HepG2 (cell line): Measurements from ENCODE around the gene RNF133. TPM values are rescaled to one million over a fixed set of nuclear protein-coding genes. Genes with fewer than 3 reads are reported as not detected.

Experiments used
- ATAC-seq: fragments of 200-7000 bp; cut with Tn5 transposase; 3 replicates; pipeline ENCODE4 v1.9.1; 2020; ENCODE audit warnings: mild to moderate bottlenecking, moderate library complexity
- BruUV-seq: library from RNA; stranded (reverse); fragments of 400-500 nt; replicated peaks from 2 replicates; lab custom pipeline; 2021; lab: Mats Ljungman, UMichigan
- CTCF ChIA-PET: fragments of 300-600 bp; formaldehyde crosslinking; extraction: SDS; loops from one replicate; lab custom pipeline; 2021; ENCODE audit warnings: low total read pairs, inconsistent platforms, low intra/inter-chr PET ratio; lab: Yijun Ruan, JAX
- POLR2A ChIA-PET: fragments of 350-600 bp; sonication (Branson Sonifier 250); formaldehyde crosslinking; loops from one replicate; lab custom pipeline; 2020; ENCODE audit warnings: antibody characterized with exemption, inconsistent platforms; lab: Yijun Ruan, JAX
- DNase-seq: peaks from one replicate; pipeline ENCODE4 v3.0.0-alpha.2; 2015; ENCODE audit warnings: low spot score
- FAIRE-seq: peaks from 3 replicates; lab custom pipeline; 2011; peaks lifted over from hg19 to GRCh38; lab: Jason Lieb, UNC
- H2AFZ ChIP-seq: one replicate; pipeline ENCODE4 v1.6.1; 2011; ENCODE audit warnings: low read length, inconsistent platforms
- H3K27ac ChIP-seq: fragments of 300-600 bp; 3 replicates; pipeline ENCODE4 v1.8.0; 2011; ENCODE audit warnings: mixed run types, mild to moderate bottlenecking, mixed read lengths, low read length, inconsistent platforms; ENCODE audit not compliant: insufficient read depth; ENCODE audit errors: extremely low read length
- H3K27me3 ChIP-seq, 2 experiments: fragments of 200-600 bp in 1 of 2; 2 replicates in 1 of 2; 3 replicates in 1 of 2; pipeline versions ENCODE4 v1.6.0 to v1.8.0; 2011; ENCODE audit warnings: low read length in 2 of 2, mild to moderate bottlenecking in 2 of 2, moderate library complexity in 2 of 2, inconsistent platforms in 1 of 2; ENCODE audit not compliant: insufficient read depth in 2 of 2, control insufficient read depth in 1 of 2
- H3K36me3 ChIP-seq, 2 experiments: fragments of 200-600 bp in 1 of 2; replicated peaks in 1 of 2; 2 replicates in 1 of 2; 3 replicates in 1 of 2; pipeline versions ENCODE4 v1.5.1 to v1.8.0; 2011; ENCODE audit warnings: low read length in 2 of 2, inconsistent platforms in 1 of 2; ENCODE audit not compliant: insufficient read depth in 2 of 2, control insufficient read depth in 1 of 2
- H3K4me1 ChIP-seq: 2 replicates; pipeline ENCODE4 v1.5.1; 2012; ENCODE audit warnings: low read length, inconsistent platforms; ENCODE audit not compliant: insufficient read depth
- H3K4me2 ChIP-seq: 2 replicates; pipeline ENCODE4 v1.6.0; 2011; ENCODE audit warnings: low read depth, low read length, inconsistent platforms
- H3K4me3 ChIP-seq, 3 experiments: fragments of 200-600 bp in 1 of 3; sonication (generic), shearing (Covaris generic) in 1 of 3; replicated peaks in 1 of 3; 2 replicates each; pipeline ENCODE4 v1.5.1; 2011 to 2016; ENCODE audit warnings: low read length in 3 of 3, inconsistent platforms in 2 of 3, low read depth in 2 of 3, mild to moderate bottlenecking in 2 of 3, control low read depth in 1 of 3, mixed read lengths in 1 of 3; ENCODE audit not compliant: insufficient read depth in 1 of 3
- H3K79me2 ChIP-seq: one replicate; pipeline ENCODE4 v1.6.1; 2011; ENCODE audit warnings: low read length, inconsistent platforms; ENCODE audit not compliant: insufficient read depth
- H3K9ac ChIP-seq: 2 replicates; pipeline ENCODE4 v1.6.0; 2011; ENCODE audit warnings: mild to moderate bottlenecking, low read depth, low read length, inconsistent platforms; ENCODE audit not compliant: insufficient read depth
- H3K9me3 ChIP-seq: 2 replicates; pipeline ENCODE4 v1.5.1; 2012; ENCODE audit warnings: mild to moderate bottlenecking, low read length
- H4K20me1 ChIP-seq: 2 replicates; pipeline ENCODE4 v1.6.0; 2011; ENCODE audit warnings: inconsistent platforms, mild to moderate bottlenecking, low read length, moderate library complexity; ENCODE audit not compliant: insufficient read depth
- GLI4 ChIP-seq: sonication (generic); formaldehyde crosslinking; IDR thresholded peaks from 2 replicates; pipeline ENCODE4 v1.5.1; 2020; ENCODE audit warnings: missing genetic modification reagents, mild to moderate bottlenecking, moderate library complexity, borderline replicate concordance
- MXD4 ChIP-seq: IDR thresholded peaks from 2 replicates; pipeline ENCODE4 v1.6.1; 2016; ENCODE audit warnings: mild to moderate bottlenecking, missing biosample characterization, missing genetic modification reagents
- RAD21 ChIP-seq: fragments of 450-650 bp; formaldehyde crosslinking; IDR thresholded peaks from 2 replicates; pipeline ENCODE4 v1.5.0; 2020; ENCODE audit warnings: mild to moderate bottlenecking
- TGIF2 ChIP-seq: IDR thresholded peaks from 2 replicates; pipeline ENCODE4 v1.6.1; 2016; ENCODE audit warnings: control low read depth, missing compliant biosample characterization
- ZBTB1 ChIP-seq: sonication (generic); formaldehyde crosslinking; IDR thresholded peaks from 2 replicates; pipeline ENCODE4 v1.4.0; 2020; ENCODE audit warnings: missing genetic modification reagents, borderline replicate concordance
- ZFYVE20 ChIP-seq: sonication (generic); formaldehyde crosslinking; IDR thresholded peaks from 2 replicates; pipeline ENCODE4 v1.8.0; 2023; ENCODE audit warnings: low read depth, mild to moderate bottlenecking, moderate library complexity, missing genetic modification reagents, borderline replicate concordance
- ZNF260 ChIP-seq: sonication (generic); formaldehyde crosslinking; IDR thresholded peaks from 2 replicates; pipeline ENCODE4 v1.4.0; 2020; ENCODE audit warnings: missing genetic modification reagents, low read depth, mild to moderate bottlenecking, borderline replicate concordance
- ZNF883 ChIP-seq: sonication (generic); formaldehyde crosslinking; IDR thresholded peaks from 2 replicates; pipeline ENCODE4 v1.5.1; 2020; ENCODE audit warnings: mild to moderate bottlenecking, missing genetic modification reagents; ENCODE audit errors: not compliant biosample characterization
- ZSCAN22 ChIP-seq: sonication (generic); formaldehyde crosslinking; IDR thresholded peaks from 2 replicates; pipeline ENCODE4 v1.4.0; 2020; ENCODE audit warnings: mild to moderate bottlenecking, missing genetic modification reagents
- WGBS: methylation state at CpG from one replicate; pipeline ENCODE4 v1.1.6; 2017; ENCODE audit warnings: low lambda C conversion rate; 5-methylcytosine and 5-hydroxymethylcytosine counted together
- in situ Hi-C: cut with HindIII; loops from 2 replicates; pipeline ENCODE4 v1.10.0; 2017; ENCODE audit warnings: low pct_unique_long_range_greater_than_20kb; ENCODE audit not compliant: extremely low pct_ligation_motif_present
- intact Hi-C: fragments of 100-400 bp; cut with micrococcal nuclease; formaldehyde crosslinking; loops from one replicate; pipeline ENCODE4 v1.10.0; 2022; ENCODE audit not compliant: unreplicated experiment
- polyA plus RNA-seq, 8 experiments: library from polyadenylated mRNA; depleted of rRNA in 3 of 8; stranded (reverse) in 7 of 8; unstranded in 1 of 8; fragments of >200 nt; fragmentation: Illumina TruSeq in 4 of 8; extraction: Trizol in 4 of 8; gene quantifications; 2 replicates each; pipeline versions ENCODE4 v1.2.1 to v1.2.3, GENCODE V29; 2011 to 2016; ENCODE audit warnings: low read depth in 4 of 8, missing spikeins in 1 of 8, mixed read lengths in 1 of 8; ENCODE audit not compliant: insufficient read depth in 1 of 8
- total RNA-seq, 5 experiments: library from RNA; depleted of rRNA; stranded (reverse); fragments of >200 nt; fragmentation: Illumina TruSeq; extraction: Trizol; gene quantifications; 2 replicates each; pipeline ENCODE4 v1.2.3, GENCODE V29; 2016; ENCODE audit warnings: low read depth in 1 of 5
- TF ChIP-seq, protein P1 (sequence below): sonication (generic); formaldehyde crosslinking; IDR thresholded peaks from 2 replicates; pipeline ENCODE4 v1.4.0; 2020; ENCODE audit warnings: mild to moderate bottlenecking, missing genetic modification reagents, borderline replicate concordance
- TF ChIP-seq, protein P2 (sequence below): sonication (generic); formaldehyde crosslinking; IDR thresholded peaks from 2 replicates; pipeline ENCODE4 v1.5.1; 2020; ENCODE audit warnings: mild to moderate bottlenecking, missing genetic modification reagents, moderate library complexity
- TF ChIP-seq, protein P3 (sequence below): sonication (generic); formaldehyde crosslinking; IDR thresholded peaks from 2 replicates; pipeline ENCODE4 v1.4.0; 2020; ENCODE audit warnings: mild to moderate bottlenecking, missing genetic modification reagents

Gene RNF133
- total and polyA plus RNA-seq, 2 of the 13 experiments (the other 11 are each of a cell fraction or from before 2014, with no cell fraction given), result 0.13 to 1.00 TPM

DNA sequence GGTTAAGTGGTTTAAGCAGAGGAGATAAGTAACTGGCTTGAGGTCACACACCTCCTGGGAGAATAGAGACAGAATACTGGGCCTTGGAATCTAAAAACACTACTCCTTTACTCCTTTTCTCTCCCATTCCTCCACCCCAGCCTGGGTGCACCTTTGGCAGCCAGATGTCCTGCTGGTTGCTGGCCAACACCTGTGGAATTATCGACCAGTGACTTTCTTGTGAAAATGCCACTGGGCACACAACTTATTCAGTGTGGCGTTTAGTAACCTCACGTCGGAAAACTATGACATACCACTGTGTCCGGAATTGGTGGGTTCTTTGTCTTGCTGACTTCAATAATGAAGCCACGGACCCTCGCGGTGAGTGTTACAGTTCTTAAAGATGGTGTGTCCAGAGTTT lies 26.4 kb downstream of the RNF133 start:
- CTCF ChIA-PET, result no interaction called here

GRCh38 chr7:122663733-122664132 lies 35.2 kb downstream of the RNF133 start:
- Histone ChIP-seq H3K4me2 (no peak overlapping the region), H3K9ac (no peak overlapping the region), H3K79me2 (no peaks in the 10 kb centered on the region), H4K20me1 (no peaks in the 10 kb centered on the region), H3K4me1 (no peaks in the 10 kb centered on the region), H3K36me3 (no peaks in the 10 kb centered on the region), H3K27me3 (no peaks in the 10 kb centered on the region), H3K27ac (no peak overlapping the region), H2AFZ (no peak overlapping the region), H3K9me3 (no peaks in the 10 kb centered on the region), H3K4me3 (no peak overlapping the region)
- FAIRE-seq (no peak), DNase-seq (no peak), ATAC-seq (no peak)
- in situ Hi-C loops (no loop called here), intact Hi-C loops (no loop called here)
- TF ChIP-seq TGIF2 (CRISPR knock-in tag) (no peak), ZSCAN22 (CRISPR knock-in tag) (no peak), ZFYVE20 (CRISPR knock-in tag) (no peak)
- TF ChIP-seq, protein P1, sequence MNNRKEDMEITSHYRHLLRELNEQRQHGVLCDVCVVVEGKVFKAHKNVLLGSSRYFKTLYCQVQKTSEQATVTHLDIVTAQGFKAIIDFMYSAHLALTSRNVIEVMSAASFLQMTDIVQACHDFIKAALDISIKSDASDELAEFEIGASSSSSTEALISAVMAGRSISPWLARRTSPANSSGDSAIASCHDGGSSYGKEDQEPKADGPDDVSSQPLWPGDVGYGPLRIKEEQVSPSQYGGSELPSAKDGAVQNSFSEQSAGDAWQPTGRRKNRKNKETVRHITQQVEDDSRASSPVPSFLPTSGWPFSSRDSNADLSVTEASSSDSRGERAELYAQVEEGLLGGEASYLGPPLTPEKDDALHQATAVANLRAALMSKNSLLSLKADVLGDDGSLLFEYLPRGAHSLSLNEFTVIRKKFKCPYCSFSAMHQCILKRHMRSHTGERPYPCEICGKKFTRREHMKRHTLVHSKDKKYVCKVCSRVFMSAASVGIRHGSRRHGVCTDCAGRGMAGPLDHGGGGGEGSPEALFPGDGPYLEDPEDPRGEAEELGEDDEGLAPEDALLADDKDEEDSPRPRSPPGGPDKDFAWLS (CRISPR knock-in tag), result no peak
- TF ChIP-seq, protein P2, sequence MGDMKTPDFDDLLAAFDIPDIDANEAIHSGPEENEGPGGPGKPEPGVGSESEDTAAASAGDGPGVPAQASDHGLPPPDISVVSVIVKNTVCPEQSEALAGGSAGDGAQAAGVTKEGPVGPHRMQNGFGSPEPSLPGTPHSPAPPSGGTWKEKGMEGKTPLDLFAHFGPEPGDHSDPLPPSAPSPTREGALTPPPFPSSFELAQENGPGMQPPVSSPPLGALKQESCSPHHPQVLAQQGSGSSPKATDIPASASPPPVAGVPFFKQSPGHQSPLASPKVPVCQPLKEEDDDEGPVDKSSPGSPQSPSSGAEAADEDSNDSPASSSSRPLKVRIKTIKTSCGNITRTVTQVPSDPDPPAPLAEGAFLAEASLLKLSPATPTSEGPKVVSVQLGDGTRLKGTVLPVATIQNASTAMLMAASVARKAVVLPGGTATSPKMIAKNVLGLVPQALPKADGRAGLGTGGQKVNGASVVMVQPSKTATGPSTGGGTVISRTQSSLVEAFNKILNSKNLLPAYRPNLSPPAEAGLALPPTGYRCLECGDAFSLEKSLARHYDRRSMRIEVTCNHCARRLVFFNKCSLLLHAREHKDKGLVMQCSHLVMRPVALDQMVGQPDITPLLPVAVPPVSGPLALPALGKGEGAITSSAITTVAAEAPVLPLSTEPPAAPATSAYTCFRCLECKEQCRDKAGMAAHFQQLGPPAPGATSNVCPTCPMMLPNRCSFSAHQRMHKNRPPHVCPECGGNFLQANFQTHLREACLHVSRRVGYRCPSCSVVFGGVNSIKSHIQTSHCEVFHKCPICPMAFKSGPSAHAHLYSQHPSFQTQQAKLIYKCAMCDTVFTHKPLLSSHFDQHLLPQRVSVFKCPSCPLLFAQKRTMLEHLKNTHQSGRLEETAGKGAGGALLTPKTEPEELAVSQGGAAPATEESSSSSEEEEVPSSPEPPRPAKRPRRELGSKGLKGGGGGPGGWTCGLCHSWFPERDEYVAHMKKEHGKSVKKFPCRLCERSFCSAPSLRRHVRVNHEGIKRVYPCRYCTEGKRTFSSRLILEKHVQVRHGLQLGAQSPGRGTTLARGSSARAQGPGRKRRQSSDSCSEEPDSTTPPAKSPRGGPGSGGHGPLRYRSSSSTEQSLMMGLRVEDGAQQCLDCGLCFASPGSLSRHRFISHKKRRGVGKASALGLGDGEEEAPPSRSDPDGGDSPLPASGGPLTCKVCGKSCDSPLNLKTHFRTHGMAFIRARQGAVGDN (CRISPR knock-in tag), result no peak
- POLR2A ChIA-PET, result no interaction called here
- WGBS, result 100% methylated on average over 2 of the region's 2 CpGs
- no TSS peak for BruUV-seq
- CTCF ChIA-PET, result no interaction called here

More for the DNA sequence above, 26.4 kb downstream of the RNF133 start:
- POLR2A ChIA-PET, result no interaction called here
- peaks cover 16% of the 10 kb centered on the region for H3K4me1 ChIP-seq
- no peaks in the 10 kb centered on the region for H3K27me3 ChIP-seq
- no peaks in the 10 kb centered on the region for H3K36me3 ChIP-seq
- no peaks in the 10 kb centered on the region for H3K9me3 ChIP-seq
- H3K4me2 ChIP-seq, result no peak overlapping the region
- H3K4me3 ChIP-seq, result no peak overlapping the region
- FAIRE-seq, result no peak
- H3K27ac ChIP-seq, result no peak overlapping the region
- in situ Hi-C loops (no loop called here), intact Hi-C loops (no loop called here)
- no peak overlapping the region for H2AFZ ChIP-seq
- no TSS peak for BruUV-seq
- ATAC-seq, result no peak
- no peaks in the 10 kb centered on the region for H3K79me2 ChIP-seq
- TF ChIP-seq ZNF883 (no peak), GLI4 (no peak), ZNF260 (no peak), MXD4 (CRISPR knock-in tag) (no peak), RAD21 (CRISPR knock-in tag) (no peak), ZBTB1 (CRISPR knock-in tag) (no peak)
- TF ChIP-seq, protein P3, sequence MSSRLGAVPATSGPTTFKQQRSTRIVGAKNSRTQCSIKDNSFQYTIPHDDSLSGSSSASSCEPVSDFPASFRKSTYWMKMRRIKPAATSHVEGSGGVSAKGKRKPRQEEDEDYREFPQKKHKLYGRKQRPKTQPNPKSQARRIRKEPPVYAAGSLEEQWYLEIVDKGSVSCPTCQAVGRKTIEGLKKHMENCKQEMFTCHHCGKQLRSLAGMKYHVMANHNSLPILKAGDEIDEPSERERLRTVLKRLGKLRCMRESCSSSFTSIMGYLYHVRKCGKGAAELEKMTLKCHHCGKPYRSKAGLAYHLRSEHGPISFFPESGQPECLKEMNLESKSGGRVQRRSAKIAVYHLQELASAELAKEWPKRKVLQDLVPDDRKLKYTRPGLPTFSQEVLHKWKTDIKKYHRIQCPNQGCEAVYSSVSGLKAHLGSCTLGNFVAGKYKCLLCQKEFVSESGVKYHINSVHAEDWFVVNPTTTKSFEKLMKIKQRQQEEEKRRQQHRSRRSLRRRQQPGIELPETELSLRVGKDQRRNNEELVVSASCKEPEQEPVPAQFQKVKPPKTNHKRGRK, result no peak
- H4K20me1 ChIP-seq, result no peaks in the 10 kb centered on the region
- no peak overlapping the region for H3K9ac ChIP-seq
- WGBS, result 96% methylated on average over 8 of the region's 8 CpGs
- DNase-seq, result no peak
